H1 (cell line): ENCODE data around the gene KCNJ5. TPM values are rescaled to one million over a fixed set of nuclear protein-coding genes. Genes with fewer than 3 reads are reported as not detected.

Experiments used
- CTCF ChIA-PET: fragments of 300-600 bp; sonication (Branson Sonifier 250); formaldehyde crosslinking; loops from one replicate; lab custom pipeline; 2021; ENCODE audit not compliant: partially characterized antibody; lab: Charles Lee
- POLR2A ChIA-PET: fragments of 300-600 bp; sonication (Branson Sonifier 250); formaldehyde crosslinking; loops from one replicate; lab custom pipeline; 2021; ENCODE audit warnings: inconsistent platforms; ENCODE audit not compliant: partially characterized antibody; lab: Charles Lee
- DNase-seq, 2 experiments: peaks; one replicate each; pipeline versions ENCODE4 v3.0.0 to v3.0.0-alpha.2; 2010 to 2022; ENCODE audit warnings: low spot score in 2 of 2, low read depth in 1 of 2, mixed read lengths in 1 of 2
- FAIRE-seq: peaks from 2 replicates; lab custom pipeline; 2011; peaks lifted over from hg19 to GRCh38; lab: Jason Lieb, UNC
- H2AFZ ChIP-seq: 2 replicates; pipeline ENCODE4 v1.8.1; 2012; ENCODE audit warnings: low read length, inconsistent platforms
- H2AK5ac ChIP-seq: 2 replicates; pipeline ENCODE4 v1.6.1; 2013; ENCODE audit warnings: low read depth, low read length
- H2BK120ac ChIP-seq: replicated peaks from 2 replicates; pipeline ENCODE3; 2013; ENCODE audit warnings: low read depth, low read length, inconsistent platforms
- H2BK12ac ChIP-seq: 2 replicates; pipeline ENCODE4 v1.6.1; 2013; ENCODE audit warnings: low read depth, low read length
- H2BK15ac ChIP-seq: 2 replicates; pipeline ENCODE4 v1.6.1; 2013; ENCODE audit warnings: low read length
- H2BK20ac ChIP-seq: 2 replicates; pipeline ENCODE4 v1.6.1; 2013; ENCODE audit warnings: low read length
- H2BK5ac ChIP-seq: 2 replicates; pipeline ENCODE4 v1.6.1; 2013; ENCODE audit warnings: low read depth, low read length
- H3K14ac ChIP-seq: 2 replicates; pipeline ENCODE4 v1.6.1; 2013; ENCODE audit warnings: inconsistent platforms; ENCODE audit not compliant: insufficient read length
- H3K18ac ChIP-seq: 2 replicates; pipeline ENCODE4 v1.6.1; 2013; ENCODE audit warnings: low read length; ENCODE audit errors: extremely low read depth
- H3K23ac ChIP-seq: 2 replicates; pipeline ENCODE4 v1.6.1; 2013; ENCODE audit warnings: inconsistent platforms; ENCODE audit not compliant: insufficient read length
- H3K23me2 ChIP-seq: 2 replicates; pipeline ENCODE4 v1.6.1; 2013; ENCODE audit warnings: low read depth, low read length
- H3K27ac ChIP-seq: 2 replicates; pipeline ENCODE4 v1.6.1; 2011; ENCODE audit warnings: low read depth, low read length, inconsistent platforms
- H3K27me3 ChIP-seq, 4 experiments: replicated peaks in 1 of 4; 1 replicate in 1 of 4; 2 replicates in 3 of 4; pipeline versions ENCODE4 v1.6.1 to v1.8.1; 2011 to 2013; ENCODE audit warnings: low read length in 3 of 4, mild to moderate bottlenecking in 3 of 4, inconsistent platforms in 2 of 4, mixed read lengths in 2 of 4, moderate library complexity in 1 of 4; ENCODE audit not compliant: control insufficient read depth in 3 of 4, insufficient read depth in 3 of 4; ENCODE audit errors: extremely low read depth in 1 of 4
- H3K36me3 ChIP-seq, 4 experiments: 2 replicates each; pipeline versions ENCODE4 v1.6.1 to v1.8.1; 2011 to 2013; ENCODE audit warnings: mild to moderate bottlenecking in 4 of 4, low read length in 3 of 4, moderate library complexity in 2 of 4, control low read depth in 1 of 4, inconsistent platforms in 1 of 4; ENCODE audit not compliant: insufficient read depth in 4 of 4, control insufficient read depth in 2 of 4
- H3K4ac ChIP-seq: replicated peaks from 2 replicates; pipeline ENCODE3; 2013; ENCODE audit warnings: low read length, low read depth, mixed read lengths, inconsistent platforms; ENCODE audit not compliant: insufficient read length
- H3K4me1 ChIP-seq, 4 experiments: replicated peaks in 1 of 4; 1 replicate in 1 of 4; 2 replicates in 3 of 4; pipeline versions ENCODE4 v1.6.1 to v1.8.1; 2011 to 2013; ENCODE audit warnings: low read length in 3 of 4, inconsistent platforms in 2 of 4, mixed read lengths in 1 of 4; ENCODE audit not compliant: insufficient read depth in 4 of 4, control insufficient read depth in 3 of 4
- H3K4me2 ChIP-seq, 2 experiments: 2 replicates each; pipeline versions ENCODE4 v1.6.1 to v1.8.1; 2011 to 2013; ENCODE audit warnings: low read depth in 2 of 2, low read length in 2 of 2, control low read depth in 1 of 2, inconsistent platforms in 1 of 2, mild to moderate bottlenecking in 1 of 2; ENCODE audit not compliant: insufficient read depth in 1 of 2
- H3K4me3 ChIP-seq, 4 experiments: fragments of 200-600, 300-600 bp in 1 of 4; sonication (generic), shearing (Covaris generic), sonication (Bioruptor Twin) in 1 of 4; 2 replicates each; pipeline versions ENCODE4 v1.5.1 to v1.8.1; 2011 to 2016; ENCODE audit warnings: low read length in 4 of 4, low read depth in 3 of 4, control low read depth in 2 of 4, inconsistent platforms in 2 of 4, mild to moderate bottlenecking in 2 of 4, mixed read lengths in 1 of 4, moderate library complexity in 1 of 4; ENCODE audit not compliant: insufficient read depth in 2 of 4; ENCODE audit errors: extremely low read depth in 1 of 4
- H3K56ac ChIP-seq: replicated peaks from 2 replicates; pipeline ENCODE3; 2013; ENCODE audit warnings: low read depth, mild to moderate bottlenecking, mixed read lengths, low read length, inconsistent platforms; ENCODE audit not compliant: insufficient read length
- H3K79me1 ChIP-seq: 2 replicates; pipeline ENCODE4 v1.6.1; 2013; ENCODE audit warnings: low read depth, low read length, control low read depth
- H3K79me2 ChIP-seq, 2 experiments: 2 replicates each; pipeline versions ENCODE4 v1.6.1 to v1.8.1; 2012 to 2013; ENCODE audit warnings: low read length in 2 of 2, mild to moderate bottlenecking in 2 of 2, inconsistent platforms in 1 of 2; ENCODE audit not compliant: insufficient read depth in 2 of 2, control insufficient read depth in 1 of 2
- H3K9ac ChIP-seq, 4 experiments: replicated peaks in 1 of 4; 1 replicate in 1 of 4; 2 replicates in 3 of 4; pipeline versions ENCODE4 v1.6.1 to v1.8.1; 2011 to 2013; ENCODE audit warnings: low read depth in 3 of 4, low read length in 3 of 4, control low read depth in 2 of 4, mild to moderate bottlenecking in 2 of 4, moderate library complexity in 2 of 4, inconsistent platforms in 1 of 4; ENCODE audit errors: extremely low read depth in 1 of 4
- H3K9me3 ChIP-seq, 2 experiments: 2 replicates each; pipeline versions ENCODE4 v1.6.1 to v1.8.1; 2012 to 2013; ENCODE audit warnings: mild to moderate bottlenecking in 2 of 2, moderate library complexity in 2 of 2, control low read depth in 1 of 2, inconsistent platforms in 1 of 2, low read depth in 1 of 2, low read length in 1 of 2, mixed read lengths in 1 of 2; ENCODE audit not compliant: insufficient read depth in 2 of 2
- H4K20me1 ChIP-seq, 2 experiments: replicated peaks in 1 of 2; 2 replicates each; pipeline versions ENCODE3 to v1.8.1; 2011 to 2013; ENCODE audit warnings: inconsistent platforms in 2 of 2, low read length in 2 of 2, mild to moderate bottlenecking in 1 of 2; ENCODE audit not compliant: insufficient read depth in 2 of 2, control insufficient read depth in 1 of 2
- H4K5ac ChIP-seq: 2 replicates; pipeline ENCODE4 v1.6.1; 2013; ENCODE audit warnings: low read length, low read depth, mixed read lengths, inconsistent platforms; ENCODE audit not compliant: insufficient read length
- H4K8ac ChIP-seq: 2 replicates; pipeline ENCODE4 v1.8.0; 2013; ENCODE audit warnings: mild to moderate bottlenecking, moderate library complexity, low read length, inconsistent platforms; ENCODE audit not compliant: insufficient read depth; ENCODE audit errors: extremely low read depth
- H4K91ac ChIP-seq: replicated peaks from 2 replicates; pipeline ENCODE3; 2013; ENCODE audit warnings: low read length, mixed read lengths, inconsistent platforms; ENCODE audit not compliant: insufficient read length
- SP4 ChIP-seq: IDR thresholded peaks from 2 replicates; pipeline ENCODE4 v1.6.1; 2012; ENCODE audit warnings: low read length, inconsistent platforms
- WGBS, 2 experiments: shearing (Covaris generic) in 1 of 2; methylation state at CpG; one replicate each; pipeline versions ENCODE4 v1.1.6 to v1.1.7; 2013 to 2015; ENCODE audit warnings: low lambda C conversion rate in 2 of 2, mixed read lengths in 2 of 2, inconsistent platforms in 1 of 2, low coverage in 1 of 2, missing lambda C conversion rate in 1 of 2; ENCODE audit not compliant: insufficient replicate concordance in 2 of 2, insufficient coverage in 1 of 2, insufficient read length in 1 of 2; ENCODE audit errors: extremely low coverage in 1 of 2, missing lambda C conversion rate in 1 of 2; 5-methylcytosine and 5-hydroxymethylcytosine counted together
- polyA plus RNA-seq, 7 experiments: library from polyadenylated mRNA; depleted of rRNA in 3 of 7; stranded (reverse) in 5 of 7; unstranded in 2 of 7; fragments of >200 nt in 5 of 7; fragments of 200-250 nt in 2 of 7; gene quantifications; 1 replicate in 5 of 7; 2 replicates in 1 of 7; 4 replicates in 1 of 7; pipeline versions ENCODE4 v1.2.1 to v1.2.3, GENCODE V29; 2011 to 2013; ENCODE audit warnings: missing spikeins in 2 of 7, mixed read lengths in 2 of 7
- total RNA-seq: library from RNA; stranded (reverse); fragmentation: NEBNext Ultra II Directional; extraction: Animal tissue kit (Norgen Biotek cat#: 25700); gene quantifications from 2 replicates; pipeline ENCODE4 v1.2.1, GENCODE V29; 2021

KCNJ5 gene
- total and polyA plus RNA-seq, 2 of the 8 experiments (the other 6 are each of a cell fraction or from before 2014, with no cell fraction given) = 0.05 TPM; not detected in 1

GRCh38 chr11:128921793-128922192, 30.6 kb downstream of the KCNJ5 start:
- Histone ChIP-seq H3K4me1 (peaks cover 1 to 18% (median 8%) of the 10 kb centered on the region in 4 experiments), H3K9me3 (no peaks in the 10 kb centered on the region), H3K79me2 (no peaks in the 10 kb centered on the region), H3K79me1 (no peaks in the 10 kb centered on the region), H2BK12ac (no peak overlapping the region), H2BK15ac (no peak overlapping the region), H3K23me2 (peaks cover 2% of the 10 kb centered on the region; the same call in 1 of the 2 replicates), H3K27me3 (peaks cover 2 to 14% (median 11%) of the 10 kb centered on the region in 4 experiments), H4K8ac (no peak overlapping the region), H3K23ac (no peak overlapping the region), H2AFZ (no peak overlapping the region), H3K4ac (no peak overlapping the region), H2BK5ac (no peak overlapping the region), H2AK5ac (no peak overlapping the region), H2BK20ac (no peak overlapping the region), H3K4me3 (no peak overlapping the region), H3K27ac (no peak overlapping the region), H3K18ac (no peak overlapping the region), H3K9ac (no peak overlapping the region), H4K91ac (no peak overlapping the region), H3K4me2 (no peak overlapping the region), H3K36me3 (no peaks in the 10 kb centered on the region), H4K5ac (no peak overlapping the region), H3K14ac (no peak overlapping the region), H4K20me1 (no peaks in the 10 kb centered on the region), H2BK120ac (no peak overlapping the region), H3K56ac (no peak overlapping the region)
- CTCF ChIA-PET = interaction anchor here (1.3 to 6.2 kb wide), 5 partner anchors 15 to 73 kb away, joined by 3 to 36 read pairs (median 3); no protein-coding TSS in a partner anchor
- TF ChIP-seq SP4 = no peak
- FAIRE-seq (no peak), DNase-seq (no peak)
- POLR2A ChIA-PET = no interaction called here
- 95% methylated on average over 4 of the region's 4 CpGs; no CpG with 5 or more reads in 1 of the 2 experiments for WGBS, 2 experiments
